Activated naive CD8-positive, alpha-beta T cell treated with anti-CD3 and anti-CD28 coated beads for 36 hours (primary cell): Measurements from ENCODE around the gene AKT3. TPM values are rescaled to one million over a fixed set of nuclear protein-coding genes. Genes with fewer than 3 reads are reported as not detected.

Experiments
- DNase-seq: peaks from one replicate; pipeline ENCODE4 v3.0.0; 2021
- H3K27ac Mint-ChIP-seq: one replicate; pipeline ENCODE4 v1.8.0; 2022; ENCODE audit warnings: mild to moderate bottlenecking, moderate library complexity, mixed read lengths
- H3K27me3 Mint-ChIP-seq: one replicate; pipeline ENCODE4 v1.8.0; 2022; ENCODE audit warnings: mild to moderate bottlenecking, mixed read lengths
- H3K36me3 Mint-ChIP-seq: one replicate; pipeline ENCODE4 v1.8.0; 2021; ENCODE audit warnings: mild to moderate bottlenecking, mixed read lengths
- H3K4me1 Mint-ChIP-seq: one replicate; pipeline ENCODE4 v1.8.0; 2021; ENCODE audit warnings: mixed read lengths
- H3K4me3 Mint-ChIP-seq: one replicate; pipeline ENCODE4 v1.8.0; 2022; ENCODE audit warnings: mild to moderate bottlenecking, moderate library complexity, mixed read lengths
- H3K9me3 Mint-ChIP-seq: one replicate; pipeline ENCODE4 v1.8.0; 2022; ENCODE audit warnings: mixed read lengths
- total RNA-seq, 2 experiments: library from RNA; stranded (reverse); gene quantifications; one replicate each; pipeline ENCODE4 v1.2.3, GENCODE V29; 2021

AKT3 gene
- total RNA-seq, 2 experiments from 2014 or later, result 19.1 to 21.5 TPM

- Mint-ChIP-seq H3K4me3 (no peak overlapping the region), H3K36me3 (peaks cover 2% of the 10 kb centered on the region), H3K27me3 (no peaks in the 10 kb centered on the region), H3K4me1 (no peaks in the 10 kb centered on the region), H3K27ac (peak overlapping the region; percentile 12), H3K9me3 (no peaks in the 10 kb centered on the region)
- DNase-seq, result no peak
Measured at GRCh38 chr1:243462929-243463697, 386.9 kb downstream of the AKT3 start.

- H3K27ac Mint-ChIP-seq, result no peak overlapping the region
- H3K4me1 Mint-ChIP-seq, result no peaks in the 10 kb centered on the region
- H3K27me3 Mint-ChIP-seq, result no peaks in the 10 kb centered on the region
- DNase-seq, result no peak
- no peaks in the 10 kb centered on the region for H3K9me3 Mint-ChIP-seq
- no peak overlapping the region for H3K4me3 Mint-ChIP-seq
- H3K36me3 Mint-ChIP-seq, result peaks cover 3% of the 10 kb centered on the region
Measured at GRCh38 chr1:243461700-243462099, 388.3 kb downstream of the AKT3 start.

GRCh38 chr1:243459059-243459458 lies 391.0 kb downstream of the AKT3 start:
- Mint-ChIP-seq H3K27me3 (no peaks in the 10 kb centered on the region), H3K27ac (no peak overlapping the region), H3K36me3 (peaks cover 1% of the 10 kb centered on the region), H3K9me3 (no peaks in the 10 kb centered on the region), H3K4me3 (no peak overlapping the region), H3K4me1 (no peaks in the 10 kb centered on the region)
- no peak for DNase-seq

GRCh38 chr1:243457363-243457982 lies 392.6 kb downstream of the AKT3 start:
- H3K9me3 Mint-ChIP-seq, result no peaks in the 10 kb centered on the region
- no peaks in the 10 kb centered on the region for H3K4me1 Mint-ChIP-seq
- no peak overlapping the region for H3K27ac Mint-ChIP-seq
- H3K27me3 Mint-ChIP-seq, result no peaks in the 10 kb centered on the region
- H3K4me3 Mint-ChIP-seq, result no peak overlapping the region
- DNase-seq, result no peak
- peaks cover 1% of the 10 kb centered on the region for H3K36me3 Mint-ChIP-seq

GRCh38 chr1:243455760-243456651 lies 394.0 kb downstream of the AKT3 start:
- no peak for DNase-seq
- no peak overlapping the region for H3K27ac Mint-ChIP-seq
- no peaks in the 10 kb centered on the region for H3K9me3 Mint-ChIP-seq
- no peaks in the 10 kb centered on the region for H3K27me3 Mint-ChIP-seq
- H3K4me1 Mint-ChIP-seq, result no peaks in the 10 kb centered on the region
- peaks cover 1% of the 10 kb centered on the region for H3K36me3 Mint-ChIP-seq
- no peak overlapping the region for H3K4me3 Mint-ChIP-seq

GRCh38 chr1:243454328-243454997 lies 395.6 kb downstream of the AKT3 start:
- Mint-ChIP-seq H3K4me3 (no peak overlapping the region), H3K27ac (no peak overlapping the region), H3K36me3 (peaks cover 4% of the 10 kb centered on the region), H3K9me3 (no peaks in the 10 kb centered on the region), H3K4me1 (no peaks in the 10 kb centered on the region), H3K27me3 (no peaks in the 10 kb centered on the region)
- DNase-seq, result no peak

- peaks cover 4% of the 10 kb centered on the region for H3K4me1 Mint-ChIP-seq
- DNase-seq, result no peak
- no peak overlapping the region for H3K27ac Mint-ChIP-seq
- no peak overlapping the region for H3K4me3 Mint-ChIP-seq
- H3K36me3 Mint-ChIP-seq, result peaks cover 4% of the 10 kb centered on the region
- H3K27me3 Mint-ChIP-seq, result no peaks in the 10 kb centered on the region
- H3K9me3 Mint-ChIP-seq, result no peaks in the 10 kb centered on the region
Measured at GRCh38 chr1:243452092-243452491, 398.0 kb downstream of the AKT3 start.

- DNase-seq, result no peak
- Mint-ChIP-seq H3K36me3 (peaks cover 6% of the 10 kb centered on the region), H3K27me3 (no peaks in the 10 kb centered on the region), H3K9me3 (no peaks in the 10 kb centered on the region), H3K4me3 (no peak overlapping the region), H3K4me1 (peaks cover 4% of the 10 kb centered on the region), H3K27ac (no peak overlapping the region)
Measured at GRCh38 chr1:243449373-243449772, 400.7 kb downstream of the AKT3 start.

- H3K27me3 Mint-ChIP-seq, result no peaks in the 10 kb centered on the region
- H3K9me3 Mint-ChIP-seq, result no peaks in the 10 kb centered on the region
- peaks cover 4% of the 10 kb centered on the region for H3K4me1 Mint-ChIP-seq
- no peak for DNase-seq
- H3K27ac Mint-ChIP-seq, result no peak overlapping the region
- peaks cover 6% of the 10 kb centered on the region for H3K36me3 Mint-ChIP-seq
- H3K4me3 Mint-ChIP-seq, result no peak overlapping the region
Measured at GRCh38 chr1:243447844-243448243, 402.2 kb downstream of the AKT3 start.

- Mint-ChIP-seq H3K27me3 (no peaks in the 10 kb centered on the region), H3K36me3 (peaks cover 6% of the 10 kb centered on the region), H3K9me3 (no peaks in the 10 kb centered on the region), H3K4me3 (no peak overlapping the region), H3K27ac (no peak overlapping the region), H3K4me1 (peaks cover 4% of the 10 kb centered on the region)
- no peak for DNase-seq
Measured at GRCh38 chr1:243447347-243447746, 402.7 kb downstream of the AKT3 start.

GRCh38 chr1:243443557-243443956 lies 406.5 kb downstream of the AKT3 start:
- Mint-ChIP-seq H3K4me1 (peaks cover 4% of the 10 kb centered on the region), H3K9me3 (no peaks in the 10 kb centered on the region), H3K27ac (no peak overlapping the region), H3K36me3 (peaks cover 6% of the 10 kb centered on the region), H3K4me3 (no peak overlapping the region), H3K27me3 (no peaks in the 10 kb centered on the region)
- no peak for DNase-seq

- Mint-ChIP-seq H3K4me1 (no peaks in the 10 kb centered on the region), H3K36me3 (peaks cover 6% of the 10 kb centered on the region), H3K9me3 (no peaks in the 10 kb centered on the region), H3K4me3 (no peak overlapping the region), H3K27ac (no peak overlapping the region), H3K27me3 (no peaks in the 10 kb centered on the region)
- no peak for DNase-seq
Measured at GRCh38 chr1:243441601-243442000, 408.4 kb downstream of the AKT3 start.

GRCh38 chr1:243440406-243440805 lies 409.6 kb downstream of the AKT3 start:
- H3K27ac Mint-ChIP-seq, result no peak overlapping the region
- no peaks in the 10 kb centered on the region for H3K4me1 Mint-ChIP-seq
- H3K9me3 Mint-ChIP-seq, result no peaks in the 10 kb centered on the region
- peaks cover 2% of the 10 kb centered on the region for H3K36me3 Mint-ChIP-seq
- H3K4me3 Mint-ChIP-seq, result no peak overlapping the region
- no peak for DNase-seq
- H3K27me3 Mint-ChIP-seq, result no peaks in the 10 kb centered on the region

- Mint-ChIP-seq H3K27ac (no peak overlapping the region), H3K4me3 (no peak overlapping the region), H3K9me3 (no peaks in the 10 kb centered on the region), H3K4me1 (no peaks in the 10 kb centered on the region), H3K36me3 (peaks cover 2% of the 10 kb centered on the region), H3K27me3 (no peaks in the 10 kb centered on the region)
- DNase-seq, result no peak
Measured at GRCh38 chr1:243438815-243439214, 411.2 kb downstream of the AKT3 start.
